PC-3 (cell line): ENCODE results near the gene TMEM82.

Experiments
- EZH2 ChIP-seq: fragments of 300-600 bp; sonication (generic); IDR thresholded peaks from one replicate; pipeline ENCODE4 v1.6.1; 2017; ENCODE audit warnings: antibody characterized with exemption, mild to moderate bottlenecking, low read length; ENCODE audit not compliant: unreplicated experiment
- TF ChIP-seq, protein P1 (sequence below): fragments of 300-600 bp; sonication (generic); conservative IDR thresholded peaks from 2 replicates; pipeline ENCODE4 v1.5.1; 2017; ENCODE audit warnings: antibody characterized with exemption, low read depth, mild to moderate bottlenecking, low read length

GRCh38 chr1:15749399-15750291 is 7.3 kb downstream of the TMEM82 start:
- TF ChIP-seq, protein P1, sequence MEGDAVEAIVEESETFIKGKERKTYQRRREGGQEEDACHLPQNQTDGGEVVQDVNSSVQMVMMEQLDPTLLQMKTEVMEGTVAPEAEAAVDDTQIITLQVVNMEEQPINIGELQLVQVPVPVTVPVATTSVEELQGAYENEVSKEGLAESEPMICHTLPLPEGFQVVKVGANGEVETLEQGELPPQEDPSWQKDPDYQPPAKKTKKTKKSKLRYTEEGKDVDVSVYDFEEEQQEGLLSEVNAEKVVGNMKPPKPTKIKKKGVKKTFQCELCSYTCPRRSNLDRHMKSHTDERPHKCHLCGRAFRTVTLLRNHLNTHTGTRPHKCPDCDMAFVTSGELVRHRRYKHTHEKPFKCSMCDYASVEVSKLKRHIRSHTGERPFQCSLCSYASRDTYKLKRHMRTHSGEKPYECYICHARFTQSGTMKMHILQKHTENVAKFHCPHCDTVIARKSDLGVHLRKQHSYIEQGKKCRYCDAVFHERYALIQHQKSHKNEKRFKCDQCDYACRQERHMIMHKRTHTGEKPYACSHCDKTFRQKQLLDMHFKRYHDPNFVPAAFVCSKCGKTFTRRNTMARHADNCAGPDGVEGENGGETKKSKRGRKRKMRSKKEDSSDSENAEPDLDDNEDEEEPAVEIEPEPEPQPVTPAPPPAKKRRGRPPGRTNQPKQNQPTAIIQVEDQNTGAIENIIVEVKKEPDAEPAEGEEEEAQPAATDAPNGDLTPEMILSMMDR = no peak
- no peak for TF ChIP-seq EZH2
